ENCODE results near the gene PRPF8. TPM values are rescaled to one million over a fixed set of nuclear protein-coding genes. Genes with fewer than 3 reads are reported as not detected.
A peak's percentile ranks its signal among the peaks of the same experiment; 100 is the strongest.

Gene PRPF8
- polyA plus RNA-seq, 1 donor from 2014 or later: 56.9 TPM

- H3K9me2 ChIP-seq (ENCODE audit: insufficient read depth, low read length): no peaks in the 10 kb centered on the region
- no peak overlapping the region for H2AFZ ChIP-seq (ENCODE audit: low read depth, low read length)
- H3K9ac ChIP-seq (ENCODE audit: low read length): peak overlapping the region; percentile 99
- peaks cover 43% of the 10 kb centered on the region for H3K79me2 ChIP-seq (replicated peaks; ENCODE audit: insufficient read depth, low read length)
- TF ChIP-seq EZH2 (IDR thresholded peaks at IDR 0.05; ENCODE audit: borderline replicate concordance, insufficient read depth, low read length, poor library complexity, severe bottlenecking) (no peak), EP300 (conservative IDR thresholded peaks at IDR 0.05; ENCODE audit: poor library complexity, severe bottlenecking) (no peak), POLR2AphosphoS5 (IDR thresholded peaks at IDR 0.05) (no peak), SMC3 (conservative IDR thresholded peaks at IDR 0.05; ENCODE audit: poor library complexity) (no peak), RAD21 (conservative IDR thresholded peaks at IDR 0.05) (no peak), CTCF (IDR thresholded peaks at IDR 0.05; ENCODE audit: poor library complexity, severe bottlenecking) (no peak), MXI1 (conservative IDR thresholded peaks at IDR 0.05; ENCODE audit: poor library complexity, severe bottlenecking) (no peak), TAF1 (IDR thresholded peaks at IDR 0.05; ENCODE audit: low read depth) (no peak)
- TF ChIP-seq, protein P1, sequence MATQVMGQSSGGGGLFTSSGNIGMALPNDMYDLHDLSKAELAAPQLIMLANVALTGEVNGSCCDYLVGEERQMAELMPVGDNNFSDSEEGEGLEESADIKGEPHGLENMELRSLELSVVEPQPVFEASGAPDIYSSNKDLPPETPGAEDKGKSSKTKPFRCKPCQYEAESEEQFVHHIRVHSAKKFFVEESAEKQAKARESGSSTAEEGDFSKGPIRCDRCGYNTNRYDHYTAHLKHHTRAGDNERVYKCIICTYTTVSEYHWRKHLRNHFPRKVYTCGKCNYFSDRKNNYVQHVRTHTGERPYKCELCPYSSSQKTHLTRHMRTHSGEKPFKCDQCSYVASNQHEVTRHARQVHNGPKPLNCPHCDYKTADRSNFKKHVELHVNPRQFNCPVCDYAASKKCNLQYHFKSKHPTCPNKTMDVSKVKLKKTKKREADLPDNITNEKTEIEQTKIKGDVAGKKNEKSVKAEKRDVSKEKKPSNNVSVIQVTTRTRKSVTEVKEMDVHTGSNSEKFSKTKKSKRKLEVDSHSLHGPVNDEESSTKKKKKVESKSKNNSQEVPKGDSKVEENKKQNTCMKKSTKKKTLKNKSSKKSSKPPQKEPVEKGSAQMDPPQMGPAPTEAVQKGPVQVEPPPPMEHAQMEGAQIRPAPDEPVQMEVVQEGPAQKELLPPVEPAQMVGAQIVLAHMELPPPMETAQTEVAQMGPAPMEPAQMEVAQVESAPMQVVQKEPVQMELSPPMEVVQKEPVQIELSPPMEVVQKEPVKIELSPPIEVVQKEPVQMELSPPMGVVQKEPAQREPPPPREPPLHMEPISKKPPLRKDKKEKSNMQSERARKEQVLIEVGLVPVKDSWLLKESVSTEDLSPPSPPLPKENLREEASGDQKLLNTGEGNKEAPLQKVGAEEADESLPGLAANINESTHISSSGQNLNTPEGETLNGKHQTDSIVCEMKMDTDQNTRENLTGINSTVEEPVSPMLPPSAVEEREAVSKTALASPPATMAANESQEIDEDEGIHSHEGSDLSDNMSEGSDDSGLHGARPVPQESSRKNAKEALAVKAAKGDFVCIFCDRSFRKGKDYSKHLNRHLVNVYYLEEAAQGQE (IDR thresholded peaks at IDR 0.05; ENCODE audit: borderline replicate concordance): no peak
- no peaks in the 10 kb centered on the region for H4K20me1 ChIP-seq (ENCODE audit: insufficient read depth)
- H3F3A ChIP-seq (ENCODE audit: insufficient read depth, low read length, poor library complexity, severe bottlenecking): no peaks in the 10 kb centered on the region
- H3K4me3 ChIP-seq (ENCODE audit: low read length): peak overlapping the region; percentile 96
- peak overlapping the region; percentile 94 for H3K4me2 ChIP-seq (ENCODE audit: low read length)
- peaks cover 14% of the 10 kb centered on the region for H3K36me3 ChIP-seq (ENCODE audit: insufficient read depth, low read length)
- H3K27ac ChIP-seq (ENCODE audit: low read length): peak overlapping the region; percentile 99
- H3K9me3 ChIP-seq (ENCODE audit: low read length): no peaks in the 10 kb centered on the region
- no peaks in the 10 kb centered on the region for H3K27me3 ChIP-seq (ENCODE audit: insufficient read depth, low read depth, low read length)
Measured at GRCh38 chr17:1626333-1626732, 58.3 kb downstream of the PRPF8 start.

GRCh38 chr17:1625581-1625980 is 59.1 kb downstream of the PRPF8 start:
- no peaks in the 10 kb centered on the region for H3K9me3 ChIP-seq (ENCODE audit: low read length)

More at GRCh38 chr17:1625581-1625980, 59.1 kb downstream of the PRPF8 start:
- Histone ChIP-seq H2AFZ (ENCODE audit: low read depth, low read length) (no peak overlapping the region), H3F3A (ENCODE audit: insufficient read depth, low read length, poor library complexity, severe bottlenecking) (no peaks in the 10 kb centered on the region), H3K4me2 (ENCODE audit: low read length) (peak overlapping the region; percentile 94), H3K9ac (ENCODE audit: low read length) (peak overlapping the region; percentile 99), H3K9me2 (ENCODE audit: insufficient read depth, low read length) (no peaks in the 10 kb centered on the region), H3K36me3 (ENCODE audit: insufficient read depth, low read length) (peaks cover 14% of the 10 kb centered on the region), H3K27me3 (ENCODE audit: insufficient read depth, low read depth, low read length) (no peaks in the 10 kb centered on the region), H3K4me3 (ENCODE audit: low read length) (peak overlapping the region; percentile 96), H3K27ac (ENCODE audit: low read length) (no peak overlapping the region), H3K79me2 (replicated peaks; ENCODE audit: insufficient read depth, low read length) (peaks cover 43% of the 10 kb centered on the region), H4K20me1 (ENCODE audit: insufficient read depth) (peaks cover 4% of the 10 kb centered on the region)
- TF ChIP-seq SMC3 (conservative IDR thresholded peaks at IDR 0.05; ENCODE audit: poor library complexity) (no peak), EP300 (conservative IDR thresholded peaks at IDR 0.05; ENCODE audit: poor library complexity, severe bottlenecking) (no peak), RAD21 (conservative IDR thresholded peaks at IDR 0.05) (no peak), EZH2 (IDR thresholded peaks at IDR 0.05; ENCODE audit: borderline replicate concordance, insufficient read depth, low read length, poor library complexity, severe bottlenecking) (no peak), CTCF (IDR thresholded peaks at IDR 0.05; ENCODE audit: poor library complexity, severe bottlenecking) (no peak), TAF1 (IDR thresholded peaks at IDR 0.05; ENCODE audit: low read depth) (no peak)
- TF ChIP-seq, protein P1 (IDR thresholded peaks at IDR 0.05; ENCODE audit: borderline replicate concordance): no peak

Measured in neural cell (in vitro differentiated cells).